Activated CD8-positive, alpha-beta T cell treated with anti-CD3 and anti-CD28 coated beads, Interleukin-2, amount 10 ng/mL, durations not matched to agents 7 days and 5 days (primary cell): ENCODE measurements around the gene ZNF764. TPM values are rescaled to one million over a fixed set of nuclear protein-coding genes. Genes with fewer than 3 reads are reported as not detected.

Source experiments
- ATAC-seq: fragments of 150-1000 bp; cut with Tn5 transposase; one replicate; pipeline ENCODE4 v1.10.0; 2021; ENCODE audit warnings: moderate library complexity
- CTCF ChIA-PET: fragments of 350-600 bp; sonication (Branson Sonifier 250); formaldehyde crosslinking; loops from one replicate; lab custom pipeline; 2021; ENCODE audit warnings: antibody characterized with exemption; lab: Charles Lee
- POLR2A ChIA-PET: fragments of 350-600 bp; sonication (Branson Sonifier 250); formaldehyde crosslinking; loops from one replicate; lab custom pipeline; 2021; ENCODE audit warnings: antibody characterized with exemption; lab: Charles Lee
- DNase-seq: peaks from one replicate; pipeline ENCODE4 v3.0.0-alpha.2; 2020
- H3K27ac Mint-ChIP-seq: one replicate; pipeline ENCODE4 v1.8.0; 2021; ENCODE audit warnings: mild to moderate bottlenecking, mixed read lengths
- H3K27me3 Mint-ChIP-seq: one replicate; pipeline ENCODE4 v1.8.0; 2021; ENCODE audit warnings: low read depth, mixed read lengths
- H3K36me3 Mint-ChIP-seq: one replicate; pipeline ENCODE4 v1.8.0; 2021; ENCODE audit warnings: low read depth, mixed read lengths
- H3K4me1 Mint-ChIP-seq: one replicate; pipeline ENCODE4 v1.8.0; 2021; ENCODE audit warnings: low read depth, mixed read lengths
- H3K4me3 Mint-ChIP-seq: one replicate; pipeline ENCODE4 v1.8.0; 2021; ENCODE audit warnings: mild to moderate bottlenecking, mixed read lengths
- H3K9me3 Mint-ChIP-seq: one replicate; pipeline ENCODE4 v1.8.0; 2022; ENCODE audit warnings: mixed read lengths; ENCODE audit not compliant: insufficient read depth
- total RNA-seq, 2 experiments: library from RNA; stranded (reverse); gene quantifications; one replicate each; pipeline ENCODE4 v1.2.3, GENCODE V29; 2021

ZNF764 gene
- total RNA-seq = 10 to 100 TPM; 15.2 to 15.4 TPM

DNA sequence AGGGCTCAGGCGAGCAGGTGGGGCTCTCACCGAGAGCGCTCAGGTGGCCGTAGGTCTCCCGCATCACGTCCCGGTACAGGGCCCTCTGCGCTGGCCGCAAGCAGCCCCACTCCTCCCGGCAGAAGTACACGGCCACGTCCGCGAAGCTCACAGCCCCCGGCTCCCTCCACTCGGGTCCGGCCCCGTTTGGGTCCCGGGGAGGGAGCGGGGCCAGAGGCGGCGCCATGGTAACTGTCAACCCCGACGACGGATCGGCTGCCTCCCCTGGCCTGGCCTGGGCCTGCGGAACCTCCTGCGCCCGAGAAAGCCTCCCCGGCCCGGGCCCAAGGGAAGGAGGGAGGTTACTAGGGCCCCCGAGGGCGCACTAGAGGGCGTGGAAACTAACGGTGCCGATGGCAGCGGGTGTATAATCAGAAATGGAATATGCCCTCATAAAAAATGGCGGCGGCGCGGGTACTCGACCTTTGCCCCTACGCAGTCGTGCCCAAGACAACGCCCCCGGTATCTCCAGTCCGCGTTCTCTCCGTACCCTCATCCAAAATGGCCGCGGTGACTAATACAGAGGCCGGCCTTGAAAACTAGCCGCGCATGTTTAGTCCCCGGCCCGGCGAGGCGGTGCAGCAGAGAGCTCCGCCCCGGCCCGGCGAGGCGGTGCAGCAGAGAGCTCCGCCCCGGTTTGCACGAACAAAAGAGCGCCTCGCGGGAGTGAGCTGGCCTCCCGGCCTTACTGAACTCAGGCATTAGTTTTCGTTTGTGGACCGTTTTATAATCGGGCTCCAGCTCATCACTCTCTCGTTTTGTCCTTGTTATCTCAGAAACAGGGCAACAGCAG, at the start of gene ZNF764:
ZNF764 (minus strand) TSS at position 418 of the 832 bp plus-strand sequence; CDS start at position 226, 192 bp downstream.
- Mint-ChIP-seq H3K27me3 (peaks cover 3% of the 10 kb centered on the region), H3K4me1 (peaks cover 46% of the 10 kb centered on the region), H3K9me3 (no peaks in the 10 kb centered on the region), H3K36me3 (peaks cover 31% of the 10 kb centered on the region), H3K4me3 (peak within 1 kb of the TSS; percentile 87), H3K27ac (peak within 1 kb of the TSS; percentile 86)
- ChIA-PET CTCF (interaction anchor here (0.8 to 6.0 kb wide), 20 partner anchors 8 to 149 kb away, joined by 3 to 76 read pairs (median 4); partner anchors contain the start of genes DCTPP1, PRR14, ZNF688 and ZNF747), POLR2A (interaction anchor here (0.6 to 3.5 kb wide), 16 partner anchors 9 to 187 kb away, joined by 3 to 80 read pairs (median 4); partner anchors contain the start of genes DCTPP1, ITGAL, ZNF688 and ZNF689)
- DNase-seq (peak; percentile 99), ATAC-seq (peak; percentile 96)

- POLR2A ChIA-PET = no interaction called here
- H3K36me3 Mint-ChIP-seq = peaks cover 52% of the 10 kb centered on the region
- no peak overlapping the region for H3K27ac Mint-ChIP-seq
Measured at GRCh38 chr16:30606004-30606403, 47.8 kb upstream of the ZNF764 start.

GRCh38 chr16:30605158-30605557, 47.0 kb upstream of the ZNF764 start:
- Mint-ChIP-seq H3K27me3 (no peaks in the 10 kb centered on the region), H3K36me3 (peaks cover 52% of the 10 kb centered on the region), H3K4me1 (peaks cover 17% of the 10 kb centered on the region), H3K9me3 (no peaks in the 10 kb centered on the region), H3K4me3 (no peak overlapping the region), H3K27ac (no peak overlapping the region)
- ChIA-PET CTCF (interaction anchor here (0.8 kb wide), 1 partner anchor 11 kb away, joined by 3 read pairs; no protein-coding TSS in a partner anchor), POLR2A (no interaction called here)
- DNase-seq (no peak), ATAC-seq (no peak)

More at GRCh38 chr16:30606004-30606403, 47.8 kb upstream of the ZNF764 start:
- CTCF ChIA-PET = interaction anchor here (0.8 to 6.4 kb wide), 2 partner anchors 7 to 10 kb away, joined by 3 to 86 read pairs; no protein-coding TSS in a partner anchor
- DNase-seq (no peak), ATAC-seq (no peak)
- H3K4me1 Mint-ChIP-seq = peaks cover 22% of the 10 kb centered on the region
- H3K9me3 Mint-ChIP-seq = no peaks in the 10 kb centered on the region
- no peaks in the 10 kb centered on the region for H3K27me3 Mint-ChIP-seq
- no peak overlapping the region for H3K4me3 Mint-ChIP-seq

DNA sequence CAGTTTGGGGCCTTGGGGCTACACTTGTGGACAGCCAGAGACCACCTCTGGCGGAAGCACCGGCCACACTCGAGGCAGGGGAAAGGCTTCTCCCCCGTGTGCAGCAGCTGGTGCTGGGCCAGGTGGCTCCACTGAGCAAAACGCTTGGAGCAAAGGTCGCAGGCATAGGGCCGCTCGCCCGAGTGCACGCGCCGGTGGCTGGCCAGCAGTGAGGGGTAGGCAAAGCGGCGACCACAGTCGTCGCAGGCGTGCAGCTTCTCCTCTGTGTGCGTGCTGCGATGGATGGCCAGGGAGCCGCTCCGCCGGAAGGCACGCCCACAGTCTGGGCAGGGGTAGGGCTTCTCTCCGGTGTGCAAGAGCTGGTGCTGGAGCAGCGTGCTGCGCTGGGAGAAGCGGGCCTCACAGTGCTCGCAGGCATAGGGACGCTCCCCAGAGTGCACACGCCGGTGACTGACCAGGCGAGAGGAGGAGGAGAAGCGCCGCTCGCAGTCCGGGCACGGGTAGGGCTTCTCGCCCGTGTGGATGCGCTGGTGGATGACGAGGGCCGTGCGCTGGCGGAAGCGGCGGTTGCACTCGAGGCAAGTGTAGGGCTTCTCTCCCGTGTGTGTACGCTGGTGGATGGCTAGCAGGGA, 46.3 kb upstream of the ZNF764 start:
- DNase-seq (no peak), ATAC-seq (no peak)
- peaks cover 19% of the 10 kb centered on the region for H3K4me1 Mint-ChIP-seq
- H3K9me3 Mint-ChIP-seq = no peaks in the 10 kb centered on the region
- no peaks in the 10 kb centered on the region for H3K27me3 Mint-ChIP-seq
- ChIA-PET CTCF (interaction anchor here (1.0 to 7.9 kb wide), 2 partner anchors 11 to 18 kb away, joined by 3 to 51 read pairs; no protein-coding TSS in a partner anchor), POLR2A (no interaction called here)
- H3K36me3 Mint-ChIP-seq = peaks cover 51% of the 10 kb centered on the region
- H3K27ac Mint-ChIP-seq = no peak overlapping the region
- H3K4me3 Mint-ChIP-seq = no peak overlapping the region

DNA sequence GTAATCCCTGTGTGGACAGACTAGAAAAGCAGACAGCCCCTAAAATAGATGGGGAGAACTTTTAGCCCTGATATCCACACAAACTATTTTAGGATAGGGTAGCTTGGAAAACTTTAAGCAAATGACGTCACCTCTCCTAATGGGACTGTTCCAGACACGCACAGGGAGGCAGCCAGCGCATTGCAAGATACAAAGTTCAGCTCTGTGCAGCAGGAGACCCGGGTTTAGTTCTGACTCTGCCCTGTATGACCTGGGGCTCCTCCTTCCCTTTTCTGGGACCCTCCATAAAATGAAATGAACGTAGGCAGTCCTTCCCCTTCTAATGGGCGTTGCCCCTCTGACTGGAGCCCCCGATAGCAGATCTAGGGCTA, 45.8 kb upstream of the ZNF764 start:
- CTCF ChIA-PET = interaction anchor here (1.0 to 7.9 kb wide), 2 partner anchors 11 to 18 kb away, joined by 3 to 51 read pairs; no protein-coding TSS in a partner anchor
- Mint-ChIP-seq H3K4me3 (no peak overlapping the region), H3K36me3 (peaks cover 51% of the 10 kb centered on the region), H3K4me1 (peaks cover 16% of the 10 kb centered on the region), H3K27me3 (no peaks in the 10 kb centered on the region), H3K27ac (no peak overlapping the region), H3K9me3 (no peaks in the 10 kb centered on the region)
- ATAC-seq (no peak), DNase-seq (no peak)
- POLR2A ChIA-PET = no interaction called here

- Mint-ChIP-seq H3K4me1 (peaks cover 17% of the 10 kb centered on the region), H3K27me3 (no peaks in the 10 kb centered on the region), H3K4me3 (no peak overlapping the region), H3K9me3 (no peaks in the 10 kb centered on the region), H3K36me3 (peaks cover 47% of the 10 kb centered on the region), H3K27ac (no peak overlapping the region)
- DNase-seq (no peak), ATAC-seq (no peak)
- CTCF ChIA-PET = interaction anchor here (0.6 to 7.9 kb wide), 8 partner anchors 13 to 232 kb away, joined by 3 to 51 read pairs (median 4); partner anchors contain the start of genes DCTPP1, TBC1D10B and ZNF764
- POLR2A ChIA-PET = interaction anchor here (0.6 to 0.9 kb wide), 3 partner anchors 31 to 78 kb away, joined by 3 read pairs; no protein-coding TSS in a partner anchor
Measured at GRCh38 chr16:30602616-30603277, 44.6 kb upstream of the ZNF764 start.

- ChIA-PET CTCF (interaction anchor here (0.7 to 7.9 kb wide), 8 partner anchors 7 to 172 kb away, joined by 3 to 86 read pairs (median 6); partner anchors contain the start of genes DCTPP1, ZNF689 and ZNF764), POLR2A (interaction anchor here (0.8 kb wide), 1 partner anchor 77 kb away, joined by 3 read pairs; no protein-coding TSS in a partner anchor)
- H3K4me1 Mint-ChIP-seq = peaks cover 14% of the 10 kb centered on the region
- DNase-seq = no peak
- no peak overlapping the region for H3K27ac Mint-ChIP-seq
- H3K36me3 Mint-ChIP-seq = peaks cover 41% of the 10 kb centered on the region
- no peaks in the 10 kb centered on the region for H3K9me3 Mint-ChIP-seq
- no peak for ATAC-seq
- H3K27me3 Mint-ChIP-seq = no peaks in the 10 kb centered on the region
- no peak overlapping the region for H3K4me3 Mint-ChIP-seq
Measured at GRCh38 chr16:30601966-30602365, 43.8 kb upstream of the ZNF764 start.

GRCh38 chr16:30600929-30601328, 42.8 kb upstream of the ZNF764 start:
- no peaks in the 10 kb centered on the region for H3K9me3 Mint-ChIP-seq
- no peak overlapping the region for H3K4me3 Mint-ChIP-seq
- no peak for DNase-seq
- no peak overlapping the region for H3K27ac Mint-ChIP-seq
- H3K27me3 Mint-ChIP-seq = no peaks in the 10 kb centered on the region
- peaks cover 33% of the 10 kb centered on the region for H3K36me3 Mint-ChIP-seq
- ChIA-PET CTCF (interaction anchor here (1.0 to 7.9 kb wide), 4 partner anchors 8 to 171 kb away, joined by 3 to 86 read pairs (median 30); partner anchors contain the start of genes DCTPP1 and ZNF689), POLR2A (interaction anchor here (0.8 to 1.0 kb wide), 2 partner anchors 42 to 87 kb away, joined by 3 to 4 read pairs; no protein-coding TSS in a partner anchor)
- no peak for ATAC-seq
- peaks cover 14% of the 10 kb centered on the region for H3K4me1 Mint-ChIP-seq

DNA sequence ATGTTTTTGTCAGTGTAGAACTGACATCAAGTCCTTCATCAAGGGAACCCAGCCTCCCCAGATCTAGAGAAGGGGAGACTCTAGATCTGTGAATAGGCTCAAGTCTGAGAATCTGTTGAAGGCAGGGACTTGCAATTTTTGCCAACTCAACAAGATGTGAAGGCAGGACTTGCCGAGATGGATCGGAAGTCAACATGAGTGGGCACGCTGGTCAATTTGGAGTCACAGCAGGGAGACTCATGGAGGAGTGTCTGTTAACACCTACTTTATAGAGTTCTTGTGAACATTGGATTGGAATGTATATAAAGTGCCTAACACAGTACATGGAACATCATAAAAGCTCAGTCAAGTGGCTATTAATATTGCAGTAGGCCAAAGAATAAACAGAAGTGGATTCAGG, 42.0 kb upstream of the ZNF764 start:
- Mint-ChIP-seq H3K4me3 (no peak overlapping the region), H3K9me3 (no peaks in the 10 kb centered on the region), H3K36me3 (peaks cover 30% of the 10 kb centered on the region), H3K27ac (no peak overlapping the region), H3K4me1 (peaks cover 14% of the 10 kb centered on the region), H3K27me3 (no peaks in the 10 kb centered on the region)
- no peak for ATAC-seq
- DNase-seq = no peak
- POLR2A ChIA-PET = interaction anchor here (0.7 to 3.2 kb wide), 3 partner anchors 29 to 87 kb away, joined by 3 to 17 read pairs (median 4); partner anchors contain the start of genes ZNF688 and ZNF747
- CTCF ChIA-PET = interaction anchor here (0.9 to 7.9 kb wide), 7 partner anchors 9 to 170 kb away, joined by 3 to 86 read pairs (median 10); partner anchors contain the start of genes DCTPP1, ZNF689 and ZNF747

- ChIA-PET POLR2A (no interaction called here), CTCF (no interaction called here)
- ATAC-seq = no peak
- no peak overlapping the region for H3K27ac Mint-ChIP-seq
- H3K27me3 Mint-ChIP-seq = no peaks in the 10 kb centered on the region
- no peaks in the 10 kb centered on the region for H3K9me3 Mint-ChIP-seq
- peaks cover 17% of the 10 kb centered on the region for H3K36me3 Mint-ChIP-seq
- no peak overlapping the region for H3K4me3 Mint-ChIP-seq
- no peak for DNase-seq
- H3K4me1 Mint-ChIP-seq = peaks cover 2% of the 10 kb centered on the region
Measured at GRCh38 chr16:30592871-30593270, 34.7 kb upstream of the ZNF764 start.
